GM12878 (cell line): ENCODE measurements around the gene CYSLTR1. TPM values are rescaled to one million over a fixed set of nuclear protein-coding genes. Genes with fewer than 3 reads are reported as not detected.

Source experiments
- ATAC-seq: fragments of 200-7000 bp; cut with Tn5 transposase; 3 replicates; pipeline ENCODE4 v1.9.1; 2020; ENCODE audit warnings: mild to moderate bottlenecking, moderate library complexity
- BruUV-seq: library from RNA; stranded (reverse); fragments of 400-500 nt; replicated peaks from 2 replicates; lab custom pipeline; 2021; lab: Mats Ljungman, UMichigan
- CTCF ChIA-PET: fragments of 300-600 bp; sonication (Branson Sonifier 250); formaldehyde crosslinking; extraction: SDS; loops from one replicate; lab custom pipeline; 2021; ENCODE audit warnings: inconsistent platforms; lab: Yijun Ruan, JAX
- POLR2A ChIA-PET: fragments of 350-600 bp; formaldehyde crosslinking; extraction: SDS; loops from one replicate; lab custom pipeline; 2021; ENCODE audit warnings: inconsistent platforms; lab: Charles Lee
- RAD21 ChIA-PET: fragments of 300-600 bp; sonication (Branson Sonifier 250); formaldehyde crosslinking; loops from one replicate; lab custom pipeline; 2023; ENCODE audit warnings: antibody characterized with exemption; ENCODE audit not compliant: unreplicated experiment; lab: Charles Lee
- SMC1A ChIA-PET: fragments of 300-600 bp; sonication (Branson Sonifier 250); formaldehyde crosslinking; loops from one replicate; lab custom pipeline; 2023; ENCODE audit not compliant: unreplicated experiment, uncharacterized antibody; lab: Charles Lee
- DNase-seq: peaks from one replicate; pipeline ENCODE4 v3.0.0-alpha.2; 2011; ENCODE audit warnings: low read depth, low spot score
- FAIRE-seq: peaks from 3 replicates; lab custom pipeline; 2011; peaks lifted over from hg19 to GRCh38; lab: Jason Lieb, UNC
- H2AFZ ChIP-seq: 2 replicates; pipeline ENCODE4 v1.6.0; 2011; ENCODE audit warnings: low read depth, low read length, control low read depth; ENCODE audit not compliant: control insufficient read depth
- H3K27ac ChIP-seq: 2 replicates; pipeline ENCODE4 v1.5.1; 2011; ENCODE audit warnings: control low read depth; ENCODE audit not compliant: control insufficient read depth, insufficient read depth
- H3K27me3 ChIP-seq, 2 experiments: replicated peaks in 1 of 2; 2 replicates each; pipeline versions ENCODE4 v1.6.0 to v1.6.1; 2011; ENCODE audit warnings: low read length in 1 of 2; ENCODE audit not compliant: control insufficient read depth in 2 of 2, insufficient read depth in 2 of 2
- H3K36me3 ChIP-seq, 2 experiments: 2 replicates each; pipeline ENCODE4 v1.5.1; 2011; ENCODE audit warnings: low read length in 1 of 2; ENCODE audit not compliant: control insufficient read depth in 2 of 2, insufficient read depth in 2 of 2
- H3K4me1 ChIP-seq: 2 replicates; pipeline ENCODE4 v1.6.1; 2011; ENCODE audit warnings: mild to moderate bottlenecking, low read length, moderate library complexity, mixed read lengths; ENCODE audit not compliant: control insufficient read depth, insufficient read depth
- H3K4me2 ChIP-seq: 2 replicates; pipeline ENCODE4 v1.6.0; 2011; ENCODE audit warnings: control low read depth; ENCODE audit not compliant: control insufficient read depth, insufficient read depth
- H3K4me3 ChIP-seq: fragments of 200-600 bp; sonication (generic); 2 replicates; pipeline ENCODE4 v1.5.1; 2016
- H3K79me2 ChIP-seq: 2 replicates; pipeline ENCODE4 v1.6.0; 2011; ENCODE audit warnings: low read length; ENCODE audit not compliant: control insufficient read depth, insufficient read depth
- H3K9ac ChIP-seq: 2 replicates; pipeline ENCODE4 v1.8.0; 2011; ENCODE audit warnings: low read length, control low read depth, mixed read lengths; ENCODE audit not compliant: control insufficient read depth, insufficient read depth
- H3K9me3 ChIP-seq: replicated peaks from 3 replicates; pipeline ENCODE4 v1.5.1; 2011; ENCODE audit warnings: mild to moderate bottlenecking, low read length; ENCODE audit not compliant: control insufficient read depth, insufficient read depth
- H4K20me1 ChIP-seq: 2 replicates; pipeline ENCODE4 v1.6.0; 2011; ENCODE audit not compliant: control insufficient read depth, insufficient read depth
- BHLHE40 ChIP-seq, 2 experiments: fragments of 450-650 bp in 1 of 2; IDR thresholded peaks; 2 replicates each; pipeline ENCODE4 v1.6.1; 2011 to 2017; ENCODE audit warnings: low read depth in 2 of 2, borderline replicate concordance in 1 of 2, improper control_type of control experiment in 1 of 2, low read length in 1 of 2, mild to moderate bottlenecking in 1 of 2
- CBX5 ChIP-seq: sonication (generic); IDR thresholded peaks from 2 replicates; pipeline ENCODE4 v1.6.1; 2016; ENCODE audit warnings: low read depth, moderate library complexity, mild to moderate bottlenecking, inconsistent platforms
- DPF2 ChIP-seq: fragments of 450-650 bp; IDR thresholded peaks from 2 replicates; pipeline ENCODE4 v1.6.1; 2017; ENCODE audit warnings: mild to moderate bottlenecking
- EED ChIP-seq: sonication (generic); IDR thresholded peaks from 2 replicates; pipeline ENCODE4 v1.6.1; 2016; ENCODE audit warnings: antibody characterized with exemption, low read depth
- ETV6 ChIP-seq, 2 experiments: fragments of 450-650 bp in 1 of 2; IDR thresholded peaks in 1 of 2; conservative IDR thresholded peaks in 1 of 2; 2 replicates each; pipeline ENCODE4 v1.6.1; 2014; ENCODE audit warnings: antibody characterized with exemption in 1 of 2, borderline replicate concordance in 1 of 2, low read depth in 1 of 2, mild to moderate bottlenecking in 1 of 2, moderate library complexity in 1 of 2
- GABPA ChIP-seq: IDR thresholded peaks from 2 replicates; pipeline ENCODE4 v1.6.1; 2014; ENCODE audit warnings: antibody characterized with exemption, low read depth, mild to moderate bottlenecking, inconsistent platforms
- IKZF1 ChIP-seq: fragments of 450-650 bp; conservative IDR thresholded peaks from 2 replicates; pipeline ENCODE4 v1.6.1; 2017; ENCODE audit warnings: antibody characterized with exemption, mild to moderate bottlenecking
- MXI1 ChIP-seq: fragments of 150-350 bp; IDR thresholded peaks from 2 replicates; pipeline ENCODE4 v1.6.1; 2011; ENCODE audit warnings: low read depth, mild to moderate bottlenecking, inconsistent platforms, low read length, improper control_type of control experiment
- NFXL1 ChIP-seq: fragments of 450-650 bp; IDR thresholded peaks from 2 replicates; pipeline ENCODE4 v1.6.1; 2017; ENCODE audit warnings: antibody characterized with exemption, mild to moderate bottlenecking, borderline replicate concordance
- NFYB ChIP-seq: IDR thresholded peaks from 2 replicates; pipeline ENCODE4 v1.6.1; 2011; ENCODE audit warnings: low read depth, mild to moderate bottlenecking, low read length, improper control_type of control experiment, moderate library complexity; ENCODE audit not compliant: insufficient read depth
- RUNX3 ChIP-seq: IDR thresholded peaks from 2 replicates; pipeline ENCODE4 v1.6.1; 2012; ENCODE audit warnings: low read length, inconsistent platforms
- SMAD1 ChIP-seq: fragments of 450-650 bp; IDR thresholded peaks from 2 replicates; pipeline ENCODE4 v1.6.1; 2018; ENCODE audit warnings: mild to moderate bottlenecking, low read depth; ENCODE audit not compliant: partially characterized antibody
- SPI1 ChIP-seq: IDR thresholded peaks from 2 replicates; pipeline ENCODE4 v1.6.1; 2011; ENCODE audit warnings: low read depth, mild to moderate bottlenecking, low read length, moderate library complexity, borderline replicate concordance; ENCODE audit not compliant: insufficient read depth
- SUPT20H ChIP-seq: IDR thresholded peaks from 2 replicates; pipeline ENCODE4 v1.6.1; 2011; ENCODE audit warnings: low read depth, mild to moderate bottlenecking, low read length, moderate library complexity, borderline replicate concordance; ENCODE audit not compliant: control insufficient read depth
- TCF12 ChIP-seq: IDR thresholded peaks from 2 replicates; pipeline ENCODE4 v1.6.1; 2011; ENCODE audit warnings: low read depth, mild to moderate bottlenecking, low read length
- ZNF622 ChIP-seq: fragments of 450-650 bp; IDR thresholded peaks from 2 replicates; pipeline ENCODE4 v1.6.1; 2017; ENCODE audit warnings: mild to moderate bottlenecking, inconsistent platforms
- WGBS: methylation state at CpG from one replicate; pipeline ENCODE4 v1.1.6; 2016; ENCODE audit warnings: low lambda C conversion rate; ENCODE audit not compliant: insufficient replicate concordance, insufficient coverage; ENCODE audit errors: missing lambda C conversion rate; 5-methylcytosine and 5-hydroxymethylcytosine counted together
- in situ Hi-C: fragments of 300-500 bp; cut with MboI; formaldehyde crosslinking; loops from 9 replicates; pipeline ENCODE4 v1.14.3; 2018; ENCODE audit warnings: mixed read lengths
- intact Hi-C: fragments of 100-400 bp; cut with micrococcal nuclease; formaldehyde crosslinking; loops from one replicate; pipeline ENCODE4 v1.14.2; 2022; ENCODE audit not compliant: unreplicated experiment
- polyA plus RNA-seq, 11 experiments: library from polyadenylated mRNA; depleted of rRNA in 4 of 11; unstranded in 6 of 11; stranded (reverse) in 5 of 11; fragments of >200 nt; fragmentation: Nextera tagmentation in 4 of 11; fragmentation: Illumina TruSeq in 1 of 11; extraction: Ambion mirVana in 4 of 11; extraction: Trizol in 1 of 11; gene quantifications; 1 replicate in 1 of 11; 2 replicates in 10 of 11; pipeline versions ENCODE4 v1.2.1 to v1.2.3, GENCODE V29; 2011 to 2016; ENCODE audit warnings: inconsistent platforms in 2 of 11, missing spikeins in 2 of 11, low read depth in 1 of 11
- total RNA-seq, 4 experiments: library from RNA; depleted of rRNA in 3 of 4; stranded (reverse); fragments of >200 nt in 3 of 4; fragmentation: Illumina TruSeq in 1 of 4; extraction: Trizol in 1 of 4; gene quantifications; 2 replicates each; pipeline versions ENCODE4 v1.2.1 to v1.2.3, GENCODE V29; 2013 to 2021

Gene CYSLTR1
- total and polyA plus RNA-seq, 10 of the 15 experiments (the other 5 are each of a cell fraction or from before 2014, with no cell fraction given): 13.7 to 42.0 (median 24.0) TPM

GRCh38 chrX:78321809-78322208 lies 5.6 kb downstream of the CYSLTR1 start:
- TF ChIP-seq EED (0 out of 2 replicates have a peak, but pooled peaks have one; percentile 30), RUNX3 (peak; percentile 39), SMAD1 (peak; percentile 52), NFYB (no peak), SUPT20H (no peak), GABPA (0 out of 2 replicates have a peak, but pooled peaks have one; percentile 37), ETV6 (conservative IDR thresholded peaks at IDR 0.05 in 1 of 2, IDR thresholded peaks at IDR 0.05 in 1 of 2; ENCODE audit: borderline replicate concordance in 1 of 2, low read depth in 1 of 2) (peak in 1 of 2 experiments; percentile 81; a peak in 2 of 4 replicates), SPI1 (peak; percentile 96), NFXL1 (no peak), MXI1 (no peak), ZNF622 (no peak), BHLHE40 (IDR thresholded peaks at IDR 0.05; ENCODE audit: borderline replicate concordance in 1 of 2, low read depth in 2 of 2, low read length in 1 of 2) (no peak), DPF2 (peak; percentile 38; the same call in 1 of the 2 replicates), CBX5 (0 out of 2 replicates have a peak, but pooled peaks have one; percentile 47), IKZF1 (peak; percentile 42; the same call in 1 of the 2 replicates), TCF12 (no peak)
- TF ChIP-seq, all 136 proteins: peak for 9
- H3K27me3 ChIP-seq: no peaks in the 10 kb centered on the region
- peaks cover 3% of the 10 kb centered on the region; the same call in 1 of the 3 replicates for H3K9me3 ChIP-seq
- no peak for DNase-seq
- POLR2A ChIA-PET: interaction anchor here (0.7 to 2.0 kb wide), 3 partner anchors 9 to 15 kb away, joined by 3 to 10 read pairs (median 3); no protein-coding TSS in a partner anchor
- no peaks in the 10 kb centered on the region for H3K36me3 ChIP-seq
- H3K27ac ChIP-seq: no peak overlapping the region
- no peak overlapping the region for H3K4me3 ChIP-seq
- H3K9ac ChIP-seq: no peak overlapping the region
- H3K79me2 ChIP-seq: peaks cover 16% of the 10 kb centered on the region
- RAD21 ChIA-PET: interaction anchor here (0.8 to 1.6 kb wide), 2 partner anchors 10 kb away, joined by 3 to 6 read pairs; no protein-coding TSS in a partner anchor
- 3% methylated on average over 2 of the region's 2 CpGs for WGBS
- SMC1A ChIA-PET: interaction anchor here (0.6 to 3.6 kb wide), 4 partner anchors 9 to 205 kb away, joined by 3 to 28 read pairs (median 11); partner anchors contain the start of gene TAF9B
- ATAC-seq: peak; percentile 92
- no peak for FAIRE-seq
- CTCF ChIA-PET: interaction anchor here (0.6 to 1.1 kb wide), 3 partner anchors 10 to 1771 kb away, joined by 3 to 4 read pairs (median 3); no protein-coding TSS in a partner anchor
- in situ Hi-C loops (no loop called here), intact Hi-C loops (loop anchor here (5.0 to 10.0 kb wide), 3 partner anchors 185 to 633 kb away; partner anchors contain the start of genes PGK1 and TAF9B)
- no peak overlapping the region for H3K4me2 ChIP-seq
- peaks cover 4% of the 10 kb centered on the region for H3K4me1 ChIP-seq
- H2AFZ ChIP-seq: no peak overlapping the region
- BruUV-seq: no TSS peak
- H4K20me1 ChIP-seq: no peaks in the 10 kb centered on the region
